HG03520 (cell line): ENCODE data around the gene MBP.

Experiments used
- ATAC-seq: cut with Tn5 transposase; IDR thresholded peaks from one replicate; pipeline ENCODE4 v1.9.1; 2021; ENCODE audit warnings: mild to moderate bottlenecking, moderate library complexity; ENCODE audit not compliant: unreplicated experiment

The MBP gene

GRCh38 chr18:77151772-77152520 is 19.4 kb upstream of the MBP start:
- ATAC-seq: no peak

DNA sequence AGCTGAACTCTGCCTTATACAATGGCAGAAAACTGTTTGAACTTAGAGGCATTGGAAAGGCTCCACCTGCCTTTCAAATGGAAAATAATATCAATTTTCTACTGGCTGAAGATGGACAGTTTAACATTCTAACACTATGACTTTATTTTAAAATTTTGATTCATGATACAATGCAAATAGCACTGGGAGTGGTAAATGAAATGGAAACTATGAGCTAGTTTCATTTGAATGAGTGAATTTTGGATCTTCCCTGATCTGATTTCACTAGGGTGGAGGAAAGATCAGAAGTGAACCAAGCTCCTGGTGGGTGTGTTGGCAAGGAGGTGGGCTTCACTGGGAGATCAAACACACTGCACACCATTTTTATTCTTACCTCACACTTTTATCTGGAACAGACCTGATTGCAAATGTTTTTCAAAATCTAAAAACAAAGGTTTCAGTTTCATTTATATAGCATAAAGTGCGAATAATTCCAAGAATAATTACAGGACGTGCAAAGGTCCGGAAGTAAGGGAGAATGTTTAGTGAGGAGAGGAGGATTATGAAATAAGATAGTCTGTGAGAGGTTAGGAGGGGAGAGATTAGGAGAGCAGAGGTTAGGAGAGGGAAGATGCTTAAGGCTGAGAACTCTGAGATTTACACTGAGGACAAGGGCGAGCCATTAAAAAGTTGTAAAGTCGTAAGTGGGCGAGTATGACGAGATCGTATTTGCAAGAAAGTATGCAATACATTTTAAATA is 18.6 kb upstream of the MBP start:
- ATAC-seq: no peak

GRCh38 chr18:77150588-77150987 is 18.0 kb upstream of the MBP start:
- no peak for ATAC-seq

- no peak for ATAC-seq
Observed at GRCh38 chr18:77148289-77148688, 15.7 kb upstream of the MBP start.

DNA sequence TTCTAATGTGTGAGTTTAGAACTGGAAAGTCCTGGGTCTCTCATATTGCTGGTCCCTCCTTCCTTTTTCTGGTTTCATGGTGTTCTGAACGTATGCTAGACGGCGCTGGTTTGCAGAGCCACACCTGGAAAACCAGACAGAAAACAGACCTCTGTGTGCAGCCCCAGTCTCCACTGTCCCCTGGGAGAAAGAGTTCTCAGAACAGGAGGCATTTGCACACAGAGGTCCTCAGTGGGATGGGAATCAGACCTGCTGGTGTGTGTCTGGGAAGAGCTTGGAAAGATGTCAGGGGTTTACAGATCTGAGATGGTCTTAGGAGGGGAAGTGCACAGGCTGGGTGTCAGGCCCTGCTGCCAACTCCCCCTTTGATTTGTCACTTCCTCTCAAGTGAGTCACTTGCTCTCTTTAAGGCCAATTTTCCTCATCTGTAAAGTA is 14.9 kb upstream of the MBP start:
- no peak for ATAC-seq

DNA sequence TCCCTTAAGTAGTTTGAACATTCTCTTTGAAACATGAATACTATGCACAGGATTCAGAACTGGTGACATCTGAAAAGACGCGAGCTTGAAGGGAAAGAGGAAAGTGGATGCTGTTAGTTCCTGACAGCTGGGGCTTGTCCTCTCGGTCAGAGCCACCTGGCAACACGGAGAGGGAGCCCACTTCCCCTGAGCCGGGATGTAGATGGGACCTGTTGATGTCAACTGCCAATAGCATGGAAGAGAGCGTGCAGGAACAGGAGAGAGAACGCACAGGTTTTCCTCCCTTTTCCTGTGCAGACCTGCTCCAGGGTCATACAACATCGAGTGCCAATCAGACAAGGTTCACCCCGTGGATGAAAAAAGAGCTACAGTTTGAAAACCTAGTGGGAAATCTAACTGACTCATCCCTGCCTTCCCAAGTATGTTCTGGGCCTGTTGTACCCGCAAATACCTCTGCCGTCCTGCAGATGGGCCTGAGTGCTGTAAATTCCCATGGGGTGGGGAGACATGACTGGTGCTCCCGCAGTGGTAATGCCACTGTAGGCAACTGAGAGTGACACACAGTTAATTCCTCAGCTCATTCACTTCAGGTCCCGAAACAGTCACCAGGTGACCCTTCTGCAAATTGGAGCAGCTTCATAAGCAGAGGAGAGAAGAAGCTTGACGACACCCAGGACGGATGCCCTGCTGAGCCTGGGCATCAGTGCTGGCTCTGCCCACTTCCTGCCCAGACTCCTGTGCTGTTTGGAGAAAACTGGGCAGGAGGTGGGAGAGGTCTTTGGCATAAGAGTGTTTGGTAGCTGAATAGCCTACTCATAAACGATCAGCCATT is 13.9 kb upstream of the MBP start:
- ATAC-seq: no peak

DNA sequence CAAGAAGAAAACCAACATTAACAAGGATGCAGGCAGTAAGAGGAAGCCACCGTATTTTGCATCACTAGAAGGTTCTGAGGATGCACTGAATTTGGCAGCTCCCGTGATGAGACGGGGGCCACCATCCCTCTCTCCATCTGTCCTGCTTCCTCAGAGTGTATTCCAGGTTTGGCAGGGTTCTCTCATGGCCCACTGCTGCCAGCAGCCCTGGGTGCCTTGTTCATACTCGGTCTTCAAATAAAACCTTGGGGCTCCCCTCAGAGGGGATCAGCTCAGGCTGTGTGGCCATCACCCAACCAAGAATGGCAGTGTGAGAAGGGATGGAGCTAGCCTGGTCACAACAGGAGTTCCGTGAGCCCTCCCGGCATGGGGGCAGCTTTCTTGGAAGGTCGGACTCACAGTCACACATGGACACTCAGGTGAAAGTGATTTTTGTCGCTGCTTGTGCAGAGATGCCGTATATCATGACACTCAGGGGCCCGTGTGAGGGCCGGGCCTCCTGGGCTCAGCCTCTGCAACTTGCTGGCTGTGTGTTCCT is 12.8 kb upstream of the MBP start:
- no peak for ATAC-seq

GRCh38 chr18:77144451-77145118 is 12.0 kb upstream of the MBP start:
- no peak for ATAC-seq

DNA sequence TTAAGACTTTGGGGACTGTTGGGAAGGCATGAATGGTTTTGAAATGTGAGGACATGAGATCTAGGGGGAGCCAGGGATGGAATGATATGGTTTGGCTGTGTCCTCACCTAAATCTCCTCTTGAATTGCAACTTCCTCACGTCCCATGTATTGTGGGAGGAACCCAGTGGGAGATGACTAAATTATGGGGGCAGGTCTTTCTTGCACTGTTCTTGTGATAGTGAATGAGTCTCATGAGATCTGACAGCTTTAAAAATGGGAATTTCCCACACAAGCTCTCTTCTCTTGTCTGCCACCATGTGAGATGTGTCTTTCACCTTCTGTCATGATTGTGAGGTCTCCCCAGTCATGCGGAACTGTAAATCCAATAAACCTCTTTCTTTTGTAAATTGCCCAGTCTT is 11.5 kb upstream of the MBP start:
- no peak for ATAC-seq

- no peak for ATAC-seq
Observed at GRCh38 chr18:77143196-77143595, 10.6 kb upstream of the MBP start.

DNA sequence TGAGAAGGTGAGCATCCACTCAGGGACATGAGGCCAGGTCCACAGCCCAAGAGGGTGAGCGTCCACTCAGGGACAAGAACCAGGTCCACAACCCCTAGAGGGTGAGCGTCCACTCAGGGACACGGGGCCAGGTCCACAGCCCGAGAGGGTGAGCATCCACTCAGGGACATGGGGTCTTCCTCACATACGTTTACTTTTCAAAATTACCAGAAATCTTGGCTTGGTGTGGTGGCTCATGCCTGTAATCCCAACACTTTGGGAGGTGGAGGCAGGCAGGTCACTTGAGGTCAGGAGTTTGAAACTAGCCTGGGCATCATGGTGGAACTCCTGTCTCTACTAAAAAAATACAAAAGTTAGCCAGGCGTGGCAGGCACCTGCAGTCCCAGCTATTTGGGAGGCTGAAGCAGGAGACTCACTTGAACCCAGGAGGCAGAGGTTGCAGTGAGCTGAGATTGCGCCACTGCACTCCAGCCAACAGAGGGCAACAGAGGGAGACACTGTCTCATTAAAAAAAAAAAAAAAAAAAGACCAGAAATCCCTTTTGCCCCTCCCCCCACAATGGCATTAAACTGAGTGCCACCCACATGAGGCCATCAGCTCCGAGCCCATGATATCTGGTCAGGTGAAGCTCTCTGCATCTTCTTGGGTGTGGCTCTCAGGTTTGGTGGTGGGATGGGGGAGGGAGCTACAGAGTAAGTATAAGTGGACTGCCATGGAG is 9.0 kb upstream of the MBP start:
- no peak for ATAC-seq

DNA sequence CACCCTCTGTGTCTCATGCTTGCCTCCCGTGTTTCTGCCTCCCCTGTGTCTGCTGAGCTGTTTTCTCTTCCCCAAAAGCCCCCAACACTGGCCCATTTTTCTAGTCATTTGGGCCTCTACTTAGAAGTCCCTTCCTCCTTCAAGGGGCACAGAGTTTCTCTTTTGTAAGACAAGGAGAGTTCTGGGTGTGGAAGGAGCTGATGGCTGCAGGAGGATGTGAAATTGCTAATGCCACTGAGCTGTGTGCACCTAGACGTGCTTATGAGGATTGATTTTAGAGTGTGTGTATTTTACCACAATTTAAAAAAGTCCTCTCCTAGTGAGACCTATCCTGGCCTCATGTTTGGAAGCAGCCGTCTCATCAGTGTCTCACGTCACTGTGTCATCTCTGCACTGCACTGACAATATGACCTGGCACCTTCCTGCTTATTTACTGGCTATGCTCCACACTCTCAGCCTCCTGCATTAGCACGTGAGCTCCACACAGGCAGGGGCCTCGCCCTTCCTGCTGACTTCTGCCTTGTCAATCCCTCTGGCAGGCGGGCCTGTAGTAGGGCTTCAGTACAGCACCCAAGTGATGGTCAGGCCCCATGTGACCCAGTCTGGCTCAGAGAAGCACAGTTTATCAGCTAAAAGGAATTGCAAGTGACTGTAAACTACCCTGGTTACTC is 8.0 kb upstream of the MBP start:
- no peak for ATAC-seq

DNA sequence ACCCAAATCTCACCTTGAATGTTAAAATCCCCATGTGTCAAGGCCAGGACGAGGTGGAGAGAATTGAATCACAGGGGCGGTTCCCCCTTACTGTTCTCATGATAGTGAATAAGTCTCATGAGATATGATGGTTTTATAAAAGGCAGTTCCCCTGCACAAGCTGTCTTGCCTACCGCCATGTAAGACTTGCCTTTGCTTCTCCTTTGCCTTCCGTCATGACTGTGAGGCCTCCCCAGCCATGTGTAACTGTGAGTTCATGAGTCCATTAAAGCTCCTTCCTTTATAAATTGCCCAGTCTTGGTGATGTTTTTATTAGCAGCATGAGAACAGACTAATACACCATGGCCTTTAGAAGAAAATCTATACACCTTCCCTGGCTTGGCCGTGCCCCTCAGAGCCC is 7.4 kb upstream of the MBP start:
- no peak for ATAC-seq

GRCh38 chr18:77139619-77140018 is 7.0 kb upstream of the MBP start:
- ATAC-seq: no peak

- ATAC-seq: no peak
Observed at GRCh38 chr18:77138270-77138669, 5.7 kb upstream of the MBP start.

- ATAC-seq: no peak
Observed at GRCh38 chr18:77137851-77138250, 5.3 kb upstream of the MBP start.

GRCh38 chr18:77136871-77137665 is 4.5 kb upstream of the MBP start:
- no peak for ATAC-seq

- ATAC-seq: no peak
Observed at GRCh38 chr18:77136076-77136718, 3.6 kb upstream of the MBP start.
